Measurements from ENCODE around the gene FRAT2.

The FRAT2 gene

GRCh38 chr10:97334370-97335175 lies at the start of gene FRAT2:
Gene FRAT2 (minus strand): TSS chr10:97334729. CDS start chr10:97334572, 157 bp downstream.
- DNase-seq: peak; percentile 86 to 89 (median 87)

- no peak for DNase-seq
Measured at GRCh38 chr10:97384156-97384555, 49.6 kb upstream of the FRAT2 start.

GRCh38 chr10:97383159-97383558 lies 48.6 kb upstream of the FRAT2 start:
- no peak for DNase-seq

- DNase-seq: no peak
Measured at GRCh38 chr10:97381626-97382025, 47.1 kb upstream of the FRAT2 start.

- DNase-seq: no peak
Measured at GRCh38 chr10:97380516-97380915, 46.0 kb upstream of the FRAT2 start.

GRCh38 chr10:97378933-97379921 lies 44.7 kb upstream of the FRAT2 start:
- DNase-seq: no peak

- DNase-seq: no peak
Measured at GRCh38 chr10:97376413-97376812, 41.9 kb upstream of the FRAT2 start.

GRCh38 chr10:97373456-97373855 lies 38.9 kb upstream of the FRAT2 start:
- no peak for DNase-seq

- no peak for DNase-seq
Measured at GRCh38 chr10:97372233-97372875, 37.8 kb upstream of the FRAT2 start.

- DNase-seq: no peak
Measured at GRCh38 chr10:97371696-97372095, 37.2 kb upstream of the FRAT2 start.

- DNase-seq: no peak
Measured at GRCh38 chr10:97367126-97367649, 32.7 kb upstream of the FRAT2 start.

GRCh38 chr10:97366572-97366971 lies 32.0 kb upstream of the FRAT2 start:
- DNase-seq: no peak

- no peak for DNase-seq
Measured at GRCh38 chr10:97365761-97366351, 31.3 kb upstream of the FRAT2 start.

GRCh38 chr10:97363071-97363470 lies 28.5 kb upstream of the FRAT2 start:
- DNase-seq: no peak

- no peak for DNase-seq
Measured at GRCh38 chr10:97362310-97363033, 27.9 kb upstream of the FRAT2 start.

GRCh38 chr10:97361537-97361901 lies 27.0 kb upstream of the FRAT2 start:
- DNase-seq: no peak

- DNase-seq: no peak
Measured at GRCh38 chr10:97360705-97361536, 26.4 kb upstream of the FRAT2 start.

- no peak for DNase-seq
Measured at GRCh38 chr10:97358781-97359180, 24.3 kb upstream of the FRAT2 start.

GRCh38 chr10:97358349-97358748 lies 23.8 kb upstream of the FRAT2 start:
- no peak for DNase-seq

- DNase-seq: no peak
Measured at GRCh38 chr10:97356918-97357317, 22.4 kb upstream of the FRAT2 start.
